Prostate gland (tissue), 2 donors: ENCODE data around the gene UBE2E2.

Source experiments
- POLR2A ChIP-seq: fragments of 450-650 bp; IDR thresholded peaks from one replicate; pipeline ENCODE4 v1.6.1; 2016; ENCODE audit warnings: antibody characterized with exemption, mild to moderate bottlenecking
- POLR2AphosphoS5 ChIP-seq: sonication (generic); formaldehyde crosslinking; IDR thresholded peaks from one replicate; pipeline ENCODE4 v1.6.1; 2017; ENCODE audit warnings: antibody characterized with exemption
- TF ChIP-seq, protein P1 (sequence below), 4 experiments: fragments of 200-600 bp in 2 of 4; fragments of 450-650 bp in 2 of 4; sonication (generic) in 2 of 4; IDR thresholded peaks; 1 replicate in 3 of 4; 2 replicates in 1 of 4; pipeline ENCODE4 v1.5.1; 2016 to 2019; ENCODE audit warnings: antibody characterized with exemption in 4 of 4, mild to moderate bottlenecking in 2 of 4, moderate library complexity in 2 of 4

DNA sequence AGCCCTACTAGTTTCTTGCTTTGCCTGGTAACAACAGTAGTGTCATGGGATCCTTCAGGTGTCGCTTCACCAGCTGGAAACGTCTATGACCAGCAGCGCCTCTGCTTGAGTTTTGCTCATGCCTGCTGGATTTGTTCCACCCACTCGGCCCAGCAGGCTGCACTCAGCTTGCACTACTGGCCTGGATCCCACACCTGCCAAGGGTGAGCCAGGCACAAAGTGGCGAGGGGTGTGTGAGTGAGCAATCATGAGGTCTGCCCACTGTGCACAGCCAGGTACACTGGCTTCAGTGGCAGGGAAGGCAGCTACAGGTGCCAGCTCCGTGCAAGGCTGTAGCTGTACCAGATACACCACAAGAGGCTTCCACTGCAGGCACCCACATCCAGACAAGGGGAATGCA lies 282.8 kb downstream of the UBE2E2 start:
- TF ChIP-seq, protein P1, sequence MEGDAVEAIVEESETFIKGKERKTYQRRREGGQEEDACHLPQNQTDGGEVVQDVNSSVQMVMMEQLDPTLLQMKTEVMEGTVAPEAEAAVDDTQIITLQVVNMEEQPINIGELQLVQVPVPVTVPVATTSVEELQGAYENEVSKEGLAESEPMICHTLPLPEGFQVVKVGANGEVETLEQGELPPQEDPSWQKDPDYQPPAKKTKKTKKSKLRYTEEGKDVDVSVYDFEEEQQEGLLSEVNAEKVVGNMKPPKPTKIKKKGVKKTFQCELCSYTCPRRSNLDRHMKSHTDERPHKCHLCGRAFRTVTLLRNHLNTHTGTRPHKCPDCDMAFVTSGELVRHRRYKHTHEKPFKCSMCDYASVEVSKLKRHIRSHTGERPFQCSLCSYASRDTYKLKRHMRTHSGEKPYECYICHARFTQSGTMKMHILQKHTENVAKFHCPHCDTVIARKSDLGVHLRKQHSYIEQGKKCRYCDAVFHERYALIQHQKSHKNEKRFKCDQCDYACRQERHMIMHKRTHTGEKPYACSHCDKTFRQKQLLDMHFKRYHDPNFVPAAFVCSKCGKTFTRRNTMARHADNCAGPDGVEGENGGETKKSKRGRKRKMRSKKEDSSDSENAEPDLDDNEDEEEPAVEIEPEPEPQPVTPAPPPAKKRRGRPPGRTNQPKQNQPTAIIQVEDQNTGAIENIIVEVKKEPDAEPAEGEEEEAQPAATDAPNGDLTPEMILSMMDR (IDR thresholded peaks at IDR 0.05), result no peak
- TF ChIP-seq POLR2A, result no peak
- no peak for TF ChIP-seq POLR2AphosphoS5
